NOMO-1 treated with DMSO at 0.1 percent for 48 hours (cell line): ENCODE measurements around the gene TNS1.
A peak's percentile ranks its signal among the peaks of the same experiment; 100 is the strongest.

Experiments
- DNase-seq: peaks from one replicate; lab custom pipeline; 2025; ENCODE audit not compliant: unreplicated experiment; lab: John Stamatoyannopoulos, UW

TNS1 gene

GRCh38 chr2:217932803-217933616 is 69.8 kb downstream of the TNS1 start:
- DNase-seq = no peak

- no peak for DNase-seq
These were observed 70.8 kb downstream of the TNS1 start for GRCh38 chr2:217931846-217932560.

GRCh38 chr2:217930761-217931563 is 71.8 kb downstream of the TNS1 start:
- no peak for DNase-seq

GRCh38 chr2:217929757-217930707 is 72.8 kb downstream of the TNS1 start:
- DNase-seq = peak; percentile 41

GRCh38 chr2:217929272-217929671 is 73.5 kb downstream of the TNS1 start:
- no peak for DNase-seq

GRCh38 chr2:217928324-217929181 is 74.2 kb downstream of the TNS1 start:
- DNase-seq = peak; percentile 73

- DNase-seq = no peak
These were observed 75.0 kb downstream of the TNS1 start for GRCh38 chr2:217927601-217928323.

- DNase-seq = no peak
These were observed 76.0 kb downstream of the TNS1 start for GRCh38 chr2:217926801-217927200.

- no peak for DNase-seq
These were observed 78.4 kb downstream of the TNS1 start for GRCh38 chr2:217924346-217924901.

GRCh38 chr2:217923007-217923686 is 79.6 kb downstream of the TNS1 start:
- no peak for DNase-seq

- DNase-seq = no peak
These were observed 80.4 kb downstream of the TNS1 start for GRCh38 chr2:217922101-217923006.

GRCh38 chr2:217920879-217921603 is 81.8 kb downstream of the TNS1 start:
- DNase-seq = no peak

- no peak for DNase-seq
These were observed 82.9 kb downstream of the TNS1 start for GRCh38 chr2:217919781-217920351.

- DNase-seq = no peak
These were observed 83.6 kb downstream of the TNS1 start for GRCh38 chr2:217919204-217919603.

GRCh38 chr2:217918308-217919024 is 84.3 kb downstream of the TNS1 start:
- no peak for DNase-seq
